ENCODE data around the gene NMRAL1. TPM values are rescaled to one million over a fixed set of nuclear protein-coding genes. Genes with fewer than 3 reads are reported as not detected.

NMRAL1 gene
- total RNA-seq, result 41.0 to 56.3 TPM (median 44.0 TPM) in 3 replicates
- long read RNA-seq, transcript NMRAL1-201 (6 exons, 1,376 nt), result minor isoform, 10 of 35 reads
- long read RNA-seq, transcript NMRAL1-202 (6 exons, 1,233 nt), result major isoform, 12 of 35 reads
- long read RNA-seq, partial matches to known transcripts, result 1 of 35 reads
- long read RNA-seq, other reads (novel, unspliced or antisense), result 9 of 35 reads

GRCh38 chr16:4474192-4474961 lies at the start of gene NMRAL1:
Gene NMRAL1, minus strand, starts transcription at chr16:4474625. Its CDS starts 493 bp downstream, at chr16:4474132.
- peak; percentile 97 for DNase-seq (ENCODE audit: low spot score)
- H3K4me1 Mint-ChIP-seq (ENCODE audit: low read depth), result peaks cover 34% of the 10 kb centered on the region
- no peaks in the 10 kb centered on the region for H3K36me3 Mint-ChIP-seq (ENCODE audit: low read depth)
- peak; percentile 38 for TF ChIP-seq CTCF (IDR thresholded peaks at IDR 0.05)
- H3K27me3 Mint-ChIP-seq (ENCODE audit: low read depth), result no peaks in the 10 kb centered on the region
- peaks cover 2% of the 10 kb centered on the region for H3K9me3 Mint-ChIP-seq (ENCODE audit: low read depth)
- peak within 1 kb of the TSS; percentile 89 for H3K27ac Mint-ChIP-seq (ENCODE audit: unreplicated experiment)
- H3K4me3 Mint-ChIP-seq (ENCODE audit: unreplicated experiment), result peak within 1 kb of the TSS; percentile 71

- TF ChIP-seq CTCF (IDR thresholded peaks at IDR 0.05), result no peak
- Mint-ChIP-seq H3K4me1 (ENCODE audit: low read depth) (peaks cover 16% of the 10 kb centered on the region), H3K4me3 (ENCODE audit: unreplicated experiment) (no peak overlapping the region), H3K27ac (ENCODE audit: unreplicated experiment) (peak overlapping the region; percentile 54), H3K27me3 (ENCODE audit: low read depth) (no peaks in the 10 kb centered on the region), H3K9me3 (ENCODE audit: low read depth) (no peaks in the 10 kb centered on the region), H3K36me3 (ENCODE audit: low read depth) (peaks cover 2% of the 10 kb centered on the region)
- DNase-seq (ENCODE audit: low spot score), result no peak
Measured at GRCh38 chr16:4523686-4524085, 49.3 kb upstream of the NMRAL1 start.

- peaks cover 16% of the 10 kb centered on the region for H3K4me1 Mint-ChIP-seq (ENCODE audit: low read depth)
- no peak for TF ChIP-seq CTCF (IDR thresholded peaks at IDR 0.05)
- no peaks in the 10 kb centered on the region for H3K9me3 Mint-ChIP-seq (ENCODE audit: low read depth)
- DNase-seq (ENCODE audit: low spot score), result no peak
- H3K36me3 Mint-ChIP-seq (ENCODE audit: low read depth), result peaks cover 2% of the 10 kb centered on the region
- no peak overlapping the region for H3K4me3 Mint-ChIP-seq (ENCODE audit: unreplicated experiment)
- no peaks in the 10 kb centered on the region for H3K27me3 Mint-ChIP-seq (ENCODE audit: low read depth)
- H3K27ac Mint-ChIP-seq (ENCODE audit: unreplicated experiment), result no peak overlapping the region
Measured at GRCh38 chr16:4522051-4522581, 47.7 kb upstream of the NMRAL1 start.

GRCh38 chr16:4520913-4521312 lies 46.5 kb upstream of the NMRAL1 start:
- H3K27ac Mint-ChIP-seq (ENCODE audit: unreplicated experiment), result no peak overlapping the region
- DNase-seq (ENCODE audit: low spot score), result no peak
- H3K36me3 Mint-ChIP-seq (ENCODE audit: low read depth), result peaks cover 2% of the 10 kb centered on the region
- H3K27me3 Mint-ChIP-seq (ENCODE audit: low read depth), result no peaks in the 10 kb centered on the region
- peaks cover 19% of the 10 kb centered on the region for H3K4me1 Mint-ChIP-seq (ENCODE audit: low read depth)
- H3K9me3 Mint-ChIP-seq (ENCODE audit: low read depth), result no peaks in the 10 kb centered on the region
- TF ChIP-seq CTCF (IDR thresholded peaks at IDR 0.05), result no peak
- no peak overlapping the region for H3K4me3 Mint-ChIP-seq (ENCODE audit: unreplicated experiment)

- Mint-ChIP-seq H3K27ac (ENCODE audit: unreplicated experiment) (no peak overlapping the region), H3K4me3 (ENCODE audit: unreplicated experiment) (no peak overlapping the region), H3K9me3 (ENCODE audit: low read depth) (no peaks in the 10 kb centered on the region), H3K36me3 (ENCODE audit: low read depth) (no peaks in the 10 kb centered on the region), H3K4me1 (ENCODE audit: low read depth) (peaks cover 28% of the 10 kb centered on the region), H3K27me3 (ENCODE audit: low read depth) (no peaks in the 10 kb centered on the region)
- DNase-seq (ENCODE audit: low spot score), result no peak
- no peak for TF ChIP-seq CTCF (IDR thresholded peaks at IDR 0.05)
Measured at GRCh38 chr16:4519274-4520058, 45.0 kb upstream of the NMRAL1 start.

Data from chondrocyte (in vitro differentiated cells).